Stimulated activated CD8-positive, alpha-beta memory T cell treated with anti-CD3 and anti-CD28 coated beads, Interleukin-4, amount 100 ng/mL, for 48 hours (primary cell): ENCODE results near the gene RRM1.
"Not testable (repeated sequence)": the region's sequence is repeated elsewhere in the genome, so short reads cannot be mapped to it uniquely, and the experiment has no call there.

Experiments used
- DNase-seq: peaks from one replicate; pipeline ENCODE4 v3.0.0-alpha.2; 2020

RRM1 gene

DNA sequence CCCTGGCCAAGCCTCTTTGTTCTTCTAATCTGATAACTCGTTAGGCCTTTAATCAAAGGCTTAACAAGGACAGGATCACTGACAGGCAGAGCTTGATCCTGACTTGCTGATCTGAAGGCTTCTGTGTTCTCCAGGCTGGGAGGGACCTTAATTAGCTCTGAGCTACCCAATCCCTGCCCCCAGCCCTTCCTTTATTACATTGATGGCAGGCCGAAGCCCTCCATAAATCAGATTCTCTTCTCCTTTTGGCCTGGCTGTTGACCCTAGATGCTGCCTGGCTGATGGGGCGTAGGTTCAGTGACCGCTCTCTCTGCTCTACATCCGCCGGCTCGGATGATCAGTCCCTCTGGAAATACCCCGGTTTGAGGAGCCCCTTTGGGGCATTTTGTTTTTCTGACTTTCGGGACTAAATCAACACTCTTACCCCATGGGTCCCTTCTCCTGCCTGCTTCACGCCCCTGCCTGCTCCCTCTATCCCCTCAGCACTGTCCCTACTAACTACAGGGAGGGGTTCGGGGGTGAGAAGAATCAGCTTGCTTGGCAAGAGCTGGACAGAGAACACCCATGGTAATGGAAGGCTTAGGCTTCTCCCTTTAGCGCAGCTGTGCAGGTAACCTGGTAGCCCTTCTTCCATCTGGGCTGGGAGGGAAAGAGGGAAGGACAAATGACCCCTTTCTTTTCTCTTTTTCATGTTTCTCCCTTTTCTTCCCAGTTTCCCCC lies 10.0 kb upstream of the RRM1 start:
- no peak for DNase-seq

DNA sequence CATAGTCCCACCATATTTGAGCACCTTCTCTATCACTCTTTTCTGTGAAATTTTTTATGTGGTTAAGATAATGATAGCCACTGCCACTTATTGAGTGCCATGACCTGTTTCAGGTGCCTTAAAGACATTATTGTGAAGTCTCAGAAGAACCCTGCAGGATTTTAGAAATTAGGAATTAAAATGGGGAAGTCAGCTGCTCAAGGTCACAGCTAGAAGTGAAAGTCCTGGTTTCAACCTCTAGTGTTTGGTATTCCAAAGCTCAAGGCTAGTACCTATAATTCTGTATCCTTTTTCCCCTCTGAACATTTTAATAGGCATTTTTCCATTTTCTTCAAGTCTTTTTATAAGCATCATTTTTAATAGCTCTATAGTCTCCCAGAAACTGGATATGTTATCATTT lies 9.0 kb upstream of the RRM1 start:
- DNase-seq, result no peak

DNA sequence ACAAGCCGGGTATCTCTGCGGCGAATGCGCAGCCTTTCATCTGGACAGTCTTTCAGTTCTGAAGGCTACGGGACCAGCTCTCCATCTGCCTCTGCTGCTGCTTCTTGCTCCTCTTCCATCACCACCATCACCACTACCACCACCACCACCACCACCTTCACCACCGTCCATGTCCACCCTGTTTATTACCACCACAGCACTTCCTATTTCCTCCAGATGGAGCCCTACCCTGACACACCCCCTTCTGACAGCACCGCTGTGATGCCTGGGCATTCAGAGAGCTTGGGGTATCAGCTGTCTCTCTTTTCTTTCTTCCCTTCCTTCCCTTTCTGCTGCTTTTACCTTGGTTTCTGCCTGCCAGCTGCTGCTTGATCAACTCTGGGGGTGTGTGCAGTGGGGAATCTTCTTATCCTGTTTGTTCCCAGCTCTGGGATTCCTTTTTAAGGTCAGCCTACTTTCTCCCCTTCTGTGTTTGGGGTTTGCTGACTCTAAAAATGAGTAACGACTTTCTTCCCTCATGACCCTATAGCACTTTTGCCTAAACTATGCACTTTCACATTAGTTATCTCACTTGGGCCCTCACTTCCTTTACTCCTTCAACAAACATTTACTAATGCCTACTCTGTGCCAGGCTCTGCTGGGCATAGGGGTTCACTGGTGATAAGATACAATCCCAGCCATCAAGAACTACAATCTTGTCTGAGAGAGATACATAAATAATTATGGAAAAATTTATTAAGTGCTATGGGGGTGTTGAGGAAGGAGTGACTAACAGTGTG lies 7.8 kb upstream of the RRM1 start:
- DNase-seq, result no peak

DNA sequence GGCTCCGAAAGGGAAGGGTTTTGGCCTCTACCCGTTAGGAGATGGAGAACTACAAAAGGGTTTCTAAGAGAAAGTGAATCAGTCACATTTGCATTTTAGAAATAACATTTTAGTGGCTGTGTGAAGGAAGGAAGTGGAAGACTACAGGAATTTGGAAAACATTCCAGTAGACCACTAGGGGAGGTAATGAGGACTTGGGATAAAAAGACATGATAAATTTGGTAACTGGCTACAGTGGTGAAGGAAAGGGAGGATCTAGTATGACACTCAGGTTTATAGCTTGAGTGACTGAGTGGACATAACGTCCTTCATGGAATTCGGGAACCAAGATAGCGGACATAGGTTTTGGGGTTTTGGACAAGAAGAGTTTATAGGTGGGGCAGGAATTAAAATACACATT lies 7.0 kb upstream of the RRM1 start:
- no peak for DNase-seq

DNA sequence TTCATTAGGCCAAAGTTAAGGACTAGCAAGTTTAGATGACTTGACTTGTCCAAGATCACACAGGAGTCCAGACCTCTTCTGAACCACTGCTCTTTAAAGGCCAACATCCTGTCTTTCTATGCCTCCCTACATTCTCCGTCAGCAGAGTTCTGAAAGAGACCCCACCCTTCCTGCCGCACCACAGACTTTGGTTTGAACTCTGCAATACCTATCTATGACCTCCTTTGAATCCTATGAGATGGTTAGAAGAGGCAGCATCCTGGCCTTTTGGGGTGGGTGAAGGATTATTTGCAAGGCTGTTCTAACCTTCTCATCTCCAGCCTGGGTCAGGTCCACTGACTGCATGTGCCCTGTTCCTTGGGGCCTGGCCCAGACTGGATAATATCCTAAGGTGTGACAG lies 4.3 kb upstream of the RRM1 start:
- DNase-seq, result no peak

DNA sequence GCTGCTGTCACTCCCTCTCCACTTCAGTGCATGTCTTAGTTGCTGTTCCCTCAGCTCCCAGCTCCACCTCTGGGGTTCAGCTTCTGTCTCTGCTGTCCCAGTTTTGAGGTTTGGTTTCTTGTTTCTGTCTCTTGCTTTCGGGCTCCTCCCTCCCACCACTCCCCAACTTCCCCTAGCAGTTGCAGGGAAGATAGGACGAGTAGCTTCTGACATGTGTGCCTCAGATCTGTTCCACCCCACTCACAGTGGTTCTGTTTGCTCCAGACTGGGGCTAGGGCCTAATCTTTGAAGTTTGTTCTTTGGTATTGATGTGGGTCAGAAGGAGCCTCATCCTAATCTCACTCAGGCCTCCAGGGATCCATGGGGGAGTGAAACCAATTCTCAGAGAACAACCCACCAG lies 2.6 kb upstream of the RRM1 start:
- no peak for DNase-seq

DNA sequence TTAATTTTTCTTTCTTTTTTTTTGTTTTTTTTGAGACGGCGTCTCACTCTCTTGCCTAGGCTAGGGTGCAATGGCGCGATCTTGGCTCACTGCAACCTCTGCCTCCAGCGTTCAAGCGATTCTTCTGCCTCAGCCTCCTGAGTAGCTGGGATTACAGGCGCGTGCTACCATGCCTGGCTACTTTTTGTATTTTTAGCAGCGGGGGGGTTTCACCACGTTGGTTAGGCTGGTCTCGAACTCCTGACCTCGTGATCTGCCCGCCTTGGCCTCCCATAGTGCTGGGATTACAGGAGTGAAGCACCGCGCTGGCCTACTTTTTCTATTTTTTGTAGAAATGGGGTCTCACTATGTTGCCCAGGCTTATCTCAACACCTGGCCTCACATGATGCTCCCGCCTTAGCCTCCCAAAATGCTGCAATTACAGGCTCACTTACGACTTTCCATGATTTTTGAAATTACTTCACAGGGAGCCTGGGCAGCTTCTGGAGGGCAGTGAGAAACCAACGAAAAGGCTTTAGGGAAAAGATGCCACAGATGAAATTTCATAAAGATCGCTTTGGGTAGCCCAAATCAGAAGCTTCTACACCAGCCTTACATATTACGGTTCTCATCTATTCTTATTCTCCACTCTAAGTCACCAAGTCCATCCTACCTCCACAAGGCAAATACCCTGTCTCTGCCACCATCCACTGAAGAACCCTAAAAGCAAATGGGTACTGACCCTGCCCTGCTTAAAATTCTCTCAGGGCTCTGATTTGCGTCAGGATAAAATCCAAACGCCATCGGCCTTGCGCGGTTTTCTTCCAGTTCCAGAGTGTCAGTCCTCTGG lies 866 bp upstream of the RRM1 start:
- no peak for DNase-seq

DNA sequence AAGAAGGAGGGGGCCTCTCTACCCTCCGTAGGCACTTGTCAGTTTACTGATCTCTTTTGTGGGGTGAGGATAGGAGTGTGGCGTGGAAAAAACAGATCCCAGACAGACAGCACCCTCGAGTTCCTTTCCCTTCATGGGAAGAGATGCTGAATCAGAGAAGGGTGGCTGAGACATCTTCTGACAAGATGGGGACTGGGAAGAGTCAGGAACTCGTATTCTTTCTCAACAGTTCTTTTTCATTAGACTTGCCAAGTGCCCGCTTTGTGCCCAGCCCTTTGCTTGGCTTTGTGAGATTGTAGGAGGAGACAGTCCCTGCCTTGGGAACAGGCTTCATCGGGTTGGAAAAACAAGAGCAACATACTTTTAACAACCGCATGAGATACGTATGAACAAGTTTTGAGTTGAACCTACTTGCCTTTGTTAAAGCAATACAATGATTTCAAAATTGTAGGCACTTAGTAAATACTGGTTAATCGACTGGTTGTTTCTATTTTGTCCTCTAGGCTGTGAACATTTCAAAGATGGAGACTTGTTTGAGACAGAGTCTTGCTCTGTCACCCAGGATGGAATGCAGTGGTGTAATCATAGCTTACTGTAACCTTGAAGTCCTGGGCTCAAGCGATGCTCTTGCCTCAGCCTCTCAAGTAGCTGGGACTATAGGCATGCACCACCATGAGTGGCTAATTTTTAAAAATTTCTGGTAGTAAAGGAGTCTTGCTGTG lies 1.1 kb downstream of the RRM1 start:
- no peak for DNase-seq

DNA sequence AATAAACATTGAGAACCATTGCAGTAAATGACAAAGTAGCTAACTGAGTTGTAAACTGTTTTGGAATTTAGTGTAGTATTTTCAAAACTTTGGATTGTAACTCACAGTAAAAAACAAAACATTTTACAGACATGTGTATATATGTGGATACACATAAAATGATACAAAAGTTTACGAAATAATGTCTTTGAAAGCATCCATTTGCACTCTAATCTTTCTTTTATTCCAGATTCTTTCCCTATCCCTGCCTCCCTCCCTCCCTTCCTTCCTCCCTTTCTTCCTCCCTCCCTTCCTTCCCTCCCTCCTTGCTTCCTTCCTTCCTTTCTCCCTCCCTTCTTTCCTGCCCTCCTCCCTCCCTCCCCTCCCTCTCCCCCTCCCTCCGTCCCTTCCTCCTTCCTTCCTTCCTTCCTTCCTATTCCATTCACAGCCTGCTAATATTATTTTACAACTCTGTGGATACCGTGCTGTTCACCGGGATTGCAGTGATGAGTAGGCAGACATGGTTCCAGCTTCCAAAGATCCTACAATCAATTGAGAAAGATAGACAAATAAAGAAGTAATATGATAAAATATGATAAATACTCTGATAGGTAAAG lies 3.5 kb downstream of the RRM1 start:
- DNase-seq, result no peak

DNA sequence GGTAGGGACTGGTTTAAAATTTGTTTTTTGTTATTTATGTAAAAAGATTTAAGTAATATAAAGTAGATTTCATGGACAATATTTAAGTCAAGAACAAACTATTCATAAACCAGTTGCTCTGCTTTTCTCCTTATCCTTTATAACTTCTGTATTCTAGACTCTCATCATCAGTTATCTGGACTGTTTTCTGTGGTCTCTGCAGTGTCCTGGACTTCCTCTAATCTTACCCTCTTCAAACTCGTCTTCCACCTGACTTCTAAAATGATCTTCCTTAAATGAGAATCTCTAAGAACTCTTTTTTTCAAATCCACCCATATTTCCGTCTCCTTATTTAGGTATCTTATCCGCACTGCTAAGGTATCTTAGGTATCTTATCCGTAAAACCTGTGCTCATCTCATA lies 8.1 kb downstream of the RRM1 start:
- no peak for DNase-seq

DNA sequence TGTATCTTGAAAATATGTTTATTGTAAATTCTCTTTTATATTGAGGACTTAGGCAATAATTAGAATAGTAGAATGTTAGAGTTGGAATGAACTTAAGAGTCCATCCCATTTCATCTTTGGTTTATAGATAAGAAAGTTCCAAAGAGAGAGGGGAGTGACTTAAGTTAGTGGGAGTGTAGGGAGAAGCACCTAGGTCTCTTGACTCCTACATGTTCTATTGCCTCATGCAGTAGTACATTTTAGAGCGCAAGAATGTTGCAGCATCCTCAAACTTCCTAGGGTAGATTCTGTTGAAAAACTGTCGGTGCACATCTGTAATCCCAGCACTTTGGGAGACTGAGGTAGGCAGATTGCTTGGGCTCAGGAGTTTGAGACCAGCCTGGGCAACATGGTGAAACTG lies 8.7 kb downstream of the RRM1 start:
- no peak for DNase-seq

DNA sequence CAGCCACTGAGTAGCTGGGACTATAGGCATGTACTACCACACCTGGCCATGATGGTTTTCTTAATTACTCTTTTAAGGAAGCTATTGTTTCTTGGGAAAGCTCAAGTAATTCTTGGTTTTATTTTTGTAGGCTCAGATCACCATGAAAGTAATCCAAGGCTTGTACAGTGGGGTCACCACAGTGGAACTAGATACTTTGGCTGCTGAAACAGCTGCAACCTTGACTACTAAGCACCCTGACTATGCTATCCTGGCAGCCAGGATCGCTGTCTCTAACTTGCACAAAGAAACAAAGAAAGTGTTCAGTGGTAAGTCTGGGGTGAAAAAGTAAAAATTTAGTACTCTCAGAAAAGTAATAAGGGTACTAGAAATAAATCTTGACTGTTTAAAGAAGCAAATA lies 11.3 kb downstream of the RRM1 start:
- DNase-seq, result no peak

DNA sequence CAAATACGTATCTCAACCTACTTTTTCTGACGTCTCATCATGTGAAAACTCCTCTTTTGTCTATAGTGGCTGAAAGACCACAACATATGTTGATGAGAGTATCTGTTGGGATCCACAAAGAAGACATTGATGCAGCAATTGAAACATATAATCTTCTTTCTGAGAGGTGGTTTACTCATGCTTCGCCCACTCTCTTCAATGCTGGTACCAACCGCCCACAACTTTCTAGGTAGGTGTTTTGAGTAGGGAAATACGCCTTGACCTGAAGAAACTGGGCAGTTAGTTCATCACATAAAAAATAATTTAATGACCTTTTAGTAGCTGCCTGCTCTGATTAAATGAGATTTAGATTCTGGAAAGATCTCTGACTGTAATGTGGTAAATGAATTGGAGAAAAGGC lies 17.2 kb downstream of the RRM1 start:
- DNase-seq, result no peak

DNA sequence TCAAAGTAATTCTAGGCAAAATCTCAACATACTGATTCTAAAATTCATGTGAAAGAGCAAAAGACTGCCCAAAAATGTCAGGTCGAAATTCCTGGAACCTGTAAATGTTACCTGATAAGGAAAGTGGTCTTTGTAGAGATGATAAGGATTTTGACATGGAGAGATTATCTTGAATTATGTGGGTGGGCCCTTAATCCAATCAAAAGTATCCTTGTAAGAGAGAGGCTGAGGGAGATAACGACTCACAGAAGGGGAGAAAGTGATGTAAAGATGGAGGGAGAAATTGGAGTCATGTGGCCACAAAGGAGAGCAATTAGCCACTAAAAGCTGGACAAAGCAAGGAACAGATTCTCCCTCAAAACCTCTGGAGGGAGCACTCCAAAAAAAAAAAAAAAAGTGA lies 20.5 kb downstream of the RRM1 start:
- no peak for DNase-seq

DNA sequence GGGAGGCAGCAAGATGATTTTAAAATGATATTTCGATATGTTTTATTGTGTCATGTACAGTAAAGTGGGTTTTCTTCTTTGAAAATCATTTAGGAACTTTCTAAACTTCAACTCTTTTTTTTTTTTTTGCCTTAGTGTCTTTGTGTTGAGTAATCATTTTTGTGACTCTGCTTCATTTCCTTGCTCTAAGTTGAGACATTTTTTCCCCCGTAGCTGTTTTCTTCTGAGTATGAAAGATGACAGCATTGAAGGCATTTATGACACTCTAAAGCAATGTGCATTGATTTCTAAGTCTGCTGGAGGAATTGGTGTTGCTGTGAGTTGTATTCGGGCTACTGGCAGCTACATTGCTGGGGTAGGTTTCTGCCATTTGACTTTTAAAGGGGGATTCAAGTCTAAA lies 23.5 kb downstream of the RRM1 start:
- no peak for DNase-seq

DNA sequence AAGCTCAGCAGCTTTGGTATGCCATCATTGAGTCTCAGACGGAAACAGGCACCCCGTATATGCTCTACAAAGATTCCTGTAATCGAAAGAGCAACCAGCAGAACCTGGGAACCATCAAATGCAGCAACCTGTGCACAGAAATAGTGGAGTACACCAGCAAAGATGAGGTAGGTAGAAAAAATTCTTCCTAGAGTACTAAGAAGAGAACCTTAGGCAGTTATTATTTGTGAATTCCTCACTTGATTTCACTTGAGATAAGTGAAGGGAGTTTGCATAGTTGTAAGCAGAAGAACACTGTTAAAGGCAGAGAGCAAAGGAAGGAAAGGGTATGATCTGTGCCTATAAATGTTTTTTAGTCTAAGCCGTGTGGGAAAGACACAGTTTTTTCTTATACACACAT lies 28.6 kb downstream of the RRM1 start:
- no peak for DNase-seq

DNA sequence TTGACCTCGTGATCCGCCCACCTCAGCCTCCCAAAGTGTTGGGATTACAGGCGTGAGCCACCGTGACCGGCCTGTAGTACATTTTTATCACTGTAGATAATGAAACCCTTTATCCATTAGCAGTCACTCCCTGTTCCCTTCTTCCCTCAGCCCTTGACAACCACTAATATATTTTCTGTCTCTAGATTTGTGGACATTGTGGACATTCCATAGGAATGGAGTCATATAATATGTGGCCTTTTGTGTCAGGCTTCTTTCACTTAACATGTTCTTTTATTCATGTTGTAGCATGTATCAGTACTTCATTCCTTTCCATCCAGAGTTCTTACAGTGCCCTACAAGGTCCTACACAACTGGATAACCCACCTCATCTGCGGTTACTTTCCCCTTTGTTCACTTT lies 30.5 kb downstream of the RRM1 start:
- no peak for DNase-seq

DNA sequence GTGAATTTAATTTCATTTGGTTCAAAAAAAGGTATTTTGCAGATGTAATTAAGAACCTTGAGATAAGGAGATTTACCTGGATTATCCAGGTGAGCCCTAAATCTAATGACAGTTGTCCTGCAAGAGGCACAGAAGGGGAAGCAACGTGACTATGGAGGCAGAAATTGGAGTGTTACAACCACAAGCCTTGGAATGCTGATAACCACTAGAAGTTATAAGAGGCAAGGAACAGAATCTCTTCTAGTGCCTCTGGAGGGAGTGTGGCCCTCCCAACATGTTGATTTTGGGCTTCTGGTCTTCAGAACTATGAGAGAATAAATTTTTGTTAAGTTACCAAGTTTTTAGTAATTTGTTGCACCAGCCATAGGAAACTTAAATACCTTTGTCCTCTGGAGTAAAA lies 32.8 kb downstream of the RRM1 start:
- no peak for DNase-seq

DNA sequence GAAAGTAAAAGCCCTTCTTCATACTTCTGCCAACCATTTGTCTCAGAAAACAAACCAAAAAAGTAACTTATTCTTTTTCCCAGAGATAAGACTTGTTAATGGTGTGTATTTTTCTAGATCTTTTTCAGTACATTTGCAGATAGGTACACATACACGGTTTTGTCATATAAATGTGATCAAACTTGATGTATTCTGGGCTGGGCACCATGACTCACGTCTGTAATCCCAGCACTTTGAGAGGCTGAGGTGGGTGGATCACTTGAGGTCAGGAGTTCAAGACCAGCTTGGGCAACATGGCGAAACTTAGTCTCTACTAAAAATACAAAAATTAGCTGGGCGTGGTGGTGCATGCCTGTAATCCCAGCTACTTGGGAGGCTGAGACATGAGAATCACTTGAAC lies 35.6 kb downstream of the RRM1 start:
- DNase-seq, result not testable (repeated sequence)

DNA sequence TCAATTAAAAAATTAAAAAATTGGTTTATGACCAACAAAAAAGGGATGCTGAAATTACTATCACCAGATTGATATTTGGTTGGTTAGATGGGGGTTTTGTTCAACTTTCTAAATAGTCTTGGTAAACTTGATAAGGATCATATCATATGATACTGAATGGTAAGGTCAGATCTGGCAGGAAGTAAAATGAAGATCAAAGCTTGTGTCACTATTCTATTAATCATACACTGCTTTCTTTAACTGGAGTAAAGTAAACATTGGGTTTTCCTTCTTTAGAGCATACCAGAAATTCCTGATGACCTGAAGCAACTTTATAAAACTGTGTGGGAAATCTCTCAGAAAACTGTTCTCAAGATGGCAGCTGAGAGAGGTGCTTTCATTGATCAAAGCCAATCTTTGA lies 40.2 kb downstream of the RRM1 start:
- DNase-seq, result no peak

DNA sequence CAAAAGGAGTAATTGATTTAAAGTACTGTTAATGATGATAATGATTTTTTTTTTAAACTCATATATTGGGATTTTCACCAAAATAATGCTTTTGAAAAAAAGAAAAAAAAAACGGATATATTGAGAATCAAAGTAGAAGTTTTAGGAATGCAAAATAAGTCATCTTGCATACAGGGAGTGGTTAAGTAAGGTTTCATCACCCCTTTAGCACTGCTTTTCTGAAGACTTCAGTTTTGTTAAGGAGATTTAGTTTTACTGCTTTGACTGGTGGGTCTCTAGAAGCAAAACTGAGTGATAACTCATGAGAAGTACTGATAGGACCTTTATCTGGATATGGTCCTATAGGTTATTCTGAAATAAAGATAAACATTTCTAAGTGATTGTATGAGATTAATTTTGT lies 43.9 kb downstream of the RRM1 start:
- no peak for DNase-seq

DNA sequence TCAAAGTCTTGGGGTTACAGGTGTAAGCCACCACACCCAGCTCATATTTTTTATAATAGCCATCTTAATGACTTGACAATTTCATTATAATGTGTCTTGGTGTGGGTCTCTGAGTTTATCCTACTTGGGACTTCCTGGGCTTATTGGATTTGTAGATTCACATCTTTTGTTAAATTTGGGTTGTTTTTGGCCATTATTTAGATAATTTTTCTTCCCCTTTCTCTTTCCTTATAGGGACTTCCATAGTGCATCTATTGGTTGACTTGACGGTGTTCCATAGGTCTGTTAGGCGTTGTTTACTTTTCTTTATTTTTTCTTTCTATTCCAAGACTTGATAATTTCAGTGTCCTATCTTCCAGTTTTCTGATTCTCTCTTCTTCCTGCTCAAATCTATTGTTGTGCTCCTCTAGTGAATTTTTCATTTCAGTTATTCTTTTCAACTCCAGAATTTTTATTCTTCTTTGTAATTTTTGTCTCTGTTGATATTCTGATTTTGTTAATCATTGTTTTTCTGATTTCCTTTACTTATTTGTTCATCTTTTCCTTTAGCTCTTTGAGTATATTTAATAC lies 45.6 kb downstream of the RRM1 start:
- DNase-seq, result no peak
